ENCODE measurements around the gene RGS3.

RGS3 gene

DNA sequence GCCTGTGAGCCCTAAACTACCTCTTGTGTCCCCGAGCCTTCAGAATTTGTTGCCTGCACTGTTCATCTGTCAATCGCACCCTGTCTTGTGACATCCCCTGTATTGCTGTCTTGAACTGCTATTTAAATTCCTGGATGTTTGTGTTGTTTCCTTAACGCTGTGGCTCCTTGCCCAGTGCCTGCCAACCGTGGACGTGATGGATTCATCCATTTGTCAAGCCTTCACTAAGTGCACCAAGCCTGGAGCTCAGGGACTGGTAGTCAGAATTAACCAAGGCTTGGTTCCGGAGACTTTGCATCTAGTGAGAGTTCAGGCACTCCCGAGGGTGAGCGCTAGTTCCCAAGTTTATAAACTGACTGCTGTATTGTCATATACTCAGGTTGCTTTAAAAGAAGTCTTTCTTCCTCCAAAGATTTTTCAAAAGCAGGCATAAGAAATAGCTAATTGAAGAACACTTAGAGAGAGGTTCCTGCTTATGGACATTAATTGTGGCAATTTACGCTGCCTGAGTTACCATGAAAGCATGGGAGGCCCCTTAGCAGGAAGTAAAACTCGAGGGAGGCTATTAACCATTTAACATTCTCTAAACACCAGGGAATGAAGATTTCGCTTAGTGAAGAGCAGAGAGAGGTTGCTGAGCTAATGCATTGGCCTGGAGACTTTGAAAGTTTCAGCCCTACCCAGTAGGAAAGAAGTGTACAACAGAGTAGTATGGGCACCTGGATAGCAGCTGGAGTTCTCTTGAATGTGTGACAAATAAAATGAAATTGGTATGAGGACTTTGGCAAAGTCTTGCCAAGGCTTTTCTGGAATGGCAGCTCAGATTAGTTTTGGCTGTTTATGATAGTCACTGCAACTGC is 29.0 kb downstream of the RGS3 start:
- DNase-seq = no peak

GRCh38 chr9:113493203-113493520 is 29.6 kb downstream of the RGS3 start:
- DNase-seq = no peak

DNA sequence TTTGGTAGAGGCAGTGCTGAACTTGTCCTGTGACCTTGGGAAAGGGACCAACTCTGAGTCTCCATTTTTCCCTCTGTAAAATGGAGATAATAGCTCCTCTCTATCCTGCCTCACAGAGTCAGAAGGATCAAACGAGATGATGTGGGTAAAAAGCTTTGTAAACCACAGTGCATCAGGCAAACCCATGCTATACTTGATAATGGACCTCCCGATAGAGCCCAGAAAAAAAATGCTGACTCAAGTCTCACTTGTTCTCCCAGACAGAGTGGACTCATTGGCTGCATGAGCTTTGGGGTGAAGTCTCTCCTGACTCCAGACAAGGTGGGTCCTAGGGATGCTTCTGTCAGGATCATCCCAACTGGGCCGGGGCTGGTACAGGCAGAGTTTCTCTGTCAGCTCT is 32.0 kb downstream of the RGS3 start:
- no peak for DNase-seq

DNA sequence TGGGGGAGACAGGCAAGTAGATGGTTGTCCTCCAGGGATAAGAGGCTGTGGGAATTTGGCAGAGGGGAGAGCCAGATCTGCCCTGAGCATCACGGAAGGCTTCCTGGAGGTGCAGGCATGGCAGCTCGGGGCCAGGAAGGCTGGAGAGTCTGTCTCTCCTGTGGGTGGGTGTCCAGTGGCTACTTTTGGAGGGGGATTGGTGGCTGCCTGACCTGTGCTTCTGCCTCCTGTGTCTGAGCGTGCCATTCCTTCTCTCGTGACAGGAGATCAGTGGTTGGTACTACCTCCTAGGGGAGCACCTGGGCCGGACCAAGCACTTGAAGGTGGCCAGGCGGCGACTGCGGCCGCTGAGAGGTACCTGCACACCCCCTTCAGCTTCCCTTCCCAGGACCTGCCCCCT is 33.5 kb downstream of the RGS3 start:
- DNase-seq = no peak

DNA sequence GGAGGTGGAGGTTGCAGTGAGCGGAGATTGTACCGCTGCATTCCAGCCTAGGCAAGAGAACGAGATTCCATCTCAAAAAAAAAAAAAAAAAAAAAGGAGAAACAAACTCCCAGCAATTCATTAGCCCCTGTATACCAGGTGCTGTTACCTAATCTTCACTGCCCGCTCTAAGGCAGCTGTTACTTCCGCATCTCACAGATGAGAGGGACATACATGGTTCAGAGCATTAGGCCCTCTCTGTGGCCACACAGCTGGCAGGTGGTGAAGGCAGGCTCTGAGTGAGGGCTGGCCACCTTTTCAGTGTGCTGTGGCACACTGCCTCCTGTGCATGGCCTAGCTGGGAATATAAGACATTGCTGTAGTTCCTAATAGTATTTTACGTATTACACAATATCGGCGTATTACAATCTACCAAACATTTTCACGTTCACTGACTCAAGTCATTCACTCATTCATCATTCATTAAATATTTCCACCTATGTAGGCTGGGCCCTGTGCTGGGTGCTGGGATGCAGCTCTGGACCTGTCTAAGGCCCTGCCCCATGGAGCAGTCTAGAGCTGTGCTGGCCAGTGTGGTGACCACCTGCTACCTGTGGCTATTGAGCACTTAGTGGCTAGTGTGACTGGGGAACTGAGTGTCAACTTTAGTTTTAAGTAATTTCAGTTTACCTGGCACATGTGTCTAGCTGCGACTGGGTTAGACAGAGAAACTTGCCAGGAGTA is 35.8 kb downstream of the RGS3 start:
- no peak for DNase-seq

DNA sequence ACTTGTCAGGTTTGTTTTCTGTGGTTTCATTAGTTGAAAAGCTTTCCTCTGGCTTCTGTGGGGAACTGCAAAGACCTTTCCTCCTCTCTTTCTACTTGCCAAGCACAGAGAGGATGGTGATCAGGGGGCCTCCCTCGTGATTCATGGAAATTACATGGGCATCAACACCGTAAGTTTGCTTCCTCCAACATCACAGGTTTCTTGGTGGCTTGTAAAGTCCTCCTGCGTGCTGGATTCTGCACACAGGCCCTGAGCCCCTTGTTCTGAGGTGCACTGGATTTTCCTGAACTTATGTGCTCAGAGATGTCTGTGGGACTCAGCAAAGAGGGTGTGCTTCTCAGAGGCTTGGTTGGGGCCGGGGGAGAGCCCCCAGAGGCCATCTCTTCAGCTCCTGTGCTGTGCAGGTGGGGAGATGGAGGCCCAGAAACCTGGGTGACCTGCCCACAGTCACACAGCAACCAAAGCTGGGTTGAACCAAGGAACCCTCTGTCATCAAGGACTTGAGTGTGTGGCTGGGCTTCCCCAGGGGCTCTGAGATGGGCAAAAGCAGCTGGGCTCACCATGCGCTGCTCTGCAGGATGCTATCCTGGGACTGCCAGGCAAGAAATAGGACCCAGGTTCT is 36.5 kb downstream of the RGS3 start:
- DNase-seq = no peak

DNA sequence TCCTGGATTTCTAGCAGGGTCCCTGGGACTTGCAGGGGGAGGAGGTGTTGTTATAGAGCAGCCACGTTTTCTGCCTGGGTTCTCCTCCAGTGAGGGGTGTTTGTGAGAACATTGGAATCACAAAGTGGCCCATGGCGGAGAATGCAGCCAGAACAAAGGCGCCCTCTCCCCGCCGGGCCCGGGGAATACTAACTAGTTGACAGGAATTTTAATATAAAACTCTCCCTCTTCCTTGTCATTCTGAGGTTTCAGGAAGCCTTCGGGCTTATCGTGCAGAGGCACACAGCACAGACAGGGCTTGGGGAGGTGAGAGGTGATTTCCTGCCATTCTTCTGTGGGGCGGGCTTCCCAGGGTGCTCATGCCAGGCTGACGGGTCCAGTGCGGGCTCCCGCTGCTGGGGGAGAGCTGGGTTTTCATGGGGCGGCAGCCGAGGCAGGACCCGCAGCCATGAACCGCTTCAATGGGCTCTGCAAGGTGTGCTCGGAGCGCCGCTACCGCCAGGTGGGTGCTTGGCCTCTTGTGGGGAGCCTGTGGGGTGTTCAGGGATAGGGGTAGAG is 37.7 kb downstream of the RGS3 start:
- DNase-seq = no peak

GRCh38 chr9:113501852-113502251 is 38.3 kb downstream of the RGS3 start:
- DNase-seq = no peak

DNA sequence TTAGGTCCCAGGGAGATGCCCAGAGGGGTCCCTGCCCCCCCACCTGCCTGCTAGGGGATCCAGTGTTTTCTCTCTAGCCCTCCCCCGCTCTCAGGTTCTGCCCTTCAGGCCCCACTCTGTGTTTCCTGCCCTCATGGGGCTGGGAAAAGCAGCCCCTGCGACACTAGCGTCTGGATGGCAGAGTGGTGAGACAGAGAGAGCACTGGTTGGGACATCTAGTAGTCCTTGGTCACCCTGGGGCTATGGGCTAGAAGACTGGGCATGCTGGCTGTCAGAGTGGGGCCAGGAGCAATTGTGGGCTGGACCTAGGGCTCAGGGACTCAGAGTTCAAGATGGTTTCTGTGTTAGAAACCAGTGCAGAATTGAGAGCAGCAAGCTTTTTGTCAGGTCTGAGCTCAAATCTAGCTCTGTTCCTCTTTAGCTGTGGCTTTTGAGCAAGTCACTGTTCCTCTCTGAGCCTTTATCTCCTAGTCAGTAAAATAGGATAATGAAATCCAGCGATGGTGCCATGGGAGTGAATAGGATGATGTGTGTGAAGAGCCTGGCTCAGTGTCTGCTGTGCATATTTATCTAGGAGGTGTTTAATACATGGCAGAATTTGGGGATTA is 39.0 kb downstream of the RGS3 start:
- no peak for DNase-seq

- DNase-seq = no peak
These were observed 39.6 kb downstream of the RGS3 start for GRCh38 chr9:113503131-113503541.

DNA sequence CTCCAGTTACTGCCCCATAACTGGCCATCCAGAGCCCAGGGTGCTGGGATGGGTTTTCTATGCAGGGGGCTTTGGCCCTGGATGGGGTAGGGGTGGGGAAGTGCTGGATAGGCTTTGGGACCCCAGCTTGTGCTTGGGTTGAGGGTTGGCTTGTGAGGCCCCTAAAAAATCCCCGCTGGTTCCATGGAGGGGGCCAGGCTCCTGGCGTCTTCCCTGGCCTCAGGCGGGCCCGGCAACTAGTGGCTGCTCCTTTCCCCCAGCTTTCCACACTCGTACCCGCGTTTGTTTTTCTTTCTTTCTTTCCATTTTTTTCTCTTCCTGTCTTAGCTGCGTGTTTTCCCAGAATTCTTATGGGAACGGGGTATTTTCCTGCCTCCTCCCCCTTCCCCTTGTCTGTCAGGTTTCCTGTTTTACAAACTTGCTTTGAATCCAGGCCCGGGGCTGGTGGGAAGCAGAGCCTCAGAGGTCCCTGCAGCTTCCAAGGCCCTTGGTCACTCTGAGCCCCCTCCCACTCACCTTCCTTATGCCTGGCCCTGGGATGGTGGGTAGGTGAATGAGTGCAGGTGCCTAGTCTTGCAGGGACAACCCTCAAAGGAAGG is 40.2 kb downstream of the RGS3 start:
- no peak for DNase-seq

DNA sequence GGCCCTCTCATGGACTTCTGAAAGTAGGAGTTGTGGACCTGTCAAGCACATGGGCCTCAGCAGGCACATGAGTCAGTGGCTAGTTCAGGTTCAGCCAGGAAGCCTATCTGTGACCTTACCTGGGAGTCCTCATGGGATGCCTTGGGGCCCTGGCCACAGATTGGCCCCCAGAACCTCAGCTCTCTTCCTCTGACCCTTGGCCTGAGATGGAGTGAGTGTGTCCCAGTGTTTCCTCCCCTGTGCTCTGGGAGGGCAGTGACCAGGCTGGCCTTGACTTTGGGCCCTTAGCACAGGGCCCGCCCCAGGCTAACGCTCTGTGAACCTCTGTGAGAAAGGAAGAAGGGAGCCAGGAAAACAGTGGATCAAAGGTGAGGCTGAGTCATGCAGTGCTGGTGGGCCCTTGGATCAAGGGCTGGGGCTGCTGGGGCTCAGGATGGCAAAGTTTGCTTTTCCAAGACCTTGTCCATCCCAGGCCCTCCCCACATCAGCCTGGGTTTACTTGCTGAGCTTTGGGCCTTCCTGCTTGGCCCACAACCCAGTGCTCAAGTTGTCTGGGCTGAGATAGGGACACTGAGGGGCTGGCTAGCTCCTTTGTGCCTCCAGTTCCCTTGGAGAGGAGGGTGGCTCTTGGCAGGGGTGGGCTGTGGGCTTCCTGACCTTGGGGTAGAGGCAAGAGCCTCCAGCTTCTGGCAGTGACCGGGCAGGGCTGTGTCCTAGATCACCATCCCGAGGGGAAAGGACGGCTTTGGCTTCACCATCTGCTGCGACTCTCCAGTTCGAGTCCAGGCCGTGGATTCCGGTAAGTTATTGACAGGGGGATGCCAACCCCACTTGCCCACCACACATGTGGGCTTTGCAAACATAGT is 41.4 kb downstream of the RGS3 start:
- no peak for DNase-seq

- DNase-seq = no peak
These were observed 42.6 kb downstream of the RGS3 start for GRCh38 chr9:113506090-113506589.

DNA sequence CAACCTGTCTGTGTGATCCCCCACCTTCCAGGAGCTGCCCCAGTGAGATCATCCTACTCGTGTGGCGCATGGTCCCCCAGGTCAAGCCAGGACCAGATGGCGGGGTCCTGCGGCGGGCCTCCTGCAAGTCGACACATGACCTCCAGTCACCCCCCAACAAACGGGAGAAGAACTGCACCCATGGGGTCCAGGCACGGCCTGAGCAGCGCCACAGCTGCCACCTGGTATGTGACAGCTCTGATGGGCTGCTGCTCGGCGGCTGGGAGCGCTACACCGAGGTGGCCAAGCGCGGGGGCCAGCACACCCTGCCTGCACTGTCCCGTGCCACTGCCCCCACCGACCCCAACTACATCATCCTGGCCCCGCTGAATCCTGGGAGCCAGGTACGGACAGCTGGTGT is 43.7 kb downstream of the RGS3 start:
- DNase-seq = no peak

DNA sequence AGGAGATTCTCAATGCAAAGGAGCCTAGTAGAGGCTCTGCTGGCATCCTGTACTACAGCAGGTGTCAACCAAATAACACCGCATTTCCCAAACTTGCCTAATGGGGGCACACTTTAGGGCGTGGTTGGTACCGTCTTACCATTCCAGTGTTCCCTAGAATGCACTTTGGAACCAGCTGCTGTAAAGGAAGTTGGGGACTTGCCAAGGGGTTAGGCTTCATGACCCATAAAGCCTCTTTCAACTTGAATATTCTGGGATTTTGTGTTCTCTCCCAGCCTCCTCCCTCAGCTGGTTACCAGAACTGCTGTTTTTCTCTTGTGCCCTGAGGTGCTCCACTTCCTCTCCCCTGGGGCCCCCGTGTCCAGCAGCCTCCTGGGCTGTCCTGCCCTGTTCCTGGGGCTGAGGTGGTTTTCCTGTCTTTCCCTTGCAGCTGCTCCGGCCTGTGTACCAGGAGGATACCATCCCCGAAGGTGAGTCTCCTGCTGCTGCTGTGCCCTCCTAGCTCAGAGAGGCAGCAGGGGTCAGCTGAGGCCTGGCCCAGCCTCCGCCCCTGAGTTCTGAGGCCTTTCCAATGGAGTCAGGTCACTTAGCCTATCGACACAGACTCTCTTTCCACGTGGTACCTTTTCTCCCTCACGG is 44.7 kb downstream of the RGS3 start:
- no peak for DNase-seq

GRCh38 chr9:113509463-113509862 is 45.9 kb downstream of the RGS3 start:
- no peak for DNase-seq

- DNase-seq = no peak
These were observed 47.6 kb downstream of the RGS3 start for GRCh38 chr9:113511047-113511521.

- DNase-seq = peak; percentile 60
These were observed 48.6 kb downstream of the RGS3 start for GRCh38 chr9:113511856-113512761.

- DNase-seq = no peak
These were observed 49.6 kb downstream of the RGS3 start for GRCh38 chr9:113513111-113513510.

GRCh38 chr9:113513536-113513935 is 50.0 kb downstream of the RGS3 start:
- DNase-seq = no peak

Data from activated T-cell treated with anti-CD3 and anti-CD28 coated beads, Interleukin-2, amount 50 U/mL, for 1 hour (primary cell).